HL-60/S4 treated with phorbol 12-myristate 13-acetate at 8.2 ng/mL for 4 days and 3 days (cell line): ENCODE results near the gene RCAN1.

Source experiments
- in situ Hi-C: fragments of 300-500 bp; cut with MboI; formaldehyde crosslinking; loops from 2 replicates; pipeline ENCODE4 v1.15.0; 2022; ENCODE audit warnings: low sequenced_read_pairs

RCAN1 gene

DNA sequence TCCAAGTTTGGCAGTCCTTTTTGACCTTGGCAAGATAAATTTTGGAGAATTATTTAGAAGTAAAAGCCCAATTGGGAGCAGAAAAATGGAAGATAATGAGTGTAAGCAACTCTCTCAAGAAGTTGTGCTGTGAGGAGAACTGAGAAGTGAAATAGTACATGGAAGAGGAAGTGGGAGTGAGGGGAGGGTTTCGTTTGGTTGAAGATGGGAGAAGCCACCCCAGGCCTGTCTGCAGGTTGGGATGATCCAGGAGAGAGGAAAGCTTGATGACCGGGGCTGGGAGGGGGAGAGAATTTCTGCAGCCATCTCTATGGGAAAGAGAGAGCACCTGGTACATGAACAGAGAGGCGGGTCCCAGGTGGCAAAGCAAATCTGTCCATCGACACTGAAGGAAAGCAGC lies 8.6 kb upstream of the RCAN1 start:
- in situ Hi-C loops = loop anchor here (25.0 kb wide), 1 partner anchor 711 kb away; the partner anchor contains the start of gene ATP5PO

DNA sequence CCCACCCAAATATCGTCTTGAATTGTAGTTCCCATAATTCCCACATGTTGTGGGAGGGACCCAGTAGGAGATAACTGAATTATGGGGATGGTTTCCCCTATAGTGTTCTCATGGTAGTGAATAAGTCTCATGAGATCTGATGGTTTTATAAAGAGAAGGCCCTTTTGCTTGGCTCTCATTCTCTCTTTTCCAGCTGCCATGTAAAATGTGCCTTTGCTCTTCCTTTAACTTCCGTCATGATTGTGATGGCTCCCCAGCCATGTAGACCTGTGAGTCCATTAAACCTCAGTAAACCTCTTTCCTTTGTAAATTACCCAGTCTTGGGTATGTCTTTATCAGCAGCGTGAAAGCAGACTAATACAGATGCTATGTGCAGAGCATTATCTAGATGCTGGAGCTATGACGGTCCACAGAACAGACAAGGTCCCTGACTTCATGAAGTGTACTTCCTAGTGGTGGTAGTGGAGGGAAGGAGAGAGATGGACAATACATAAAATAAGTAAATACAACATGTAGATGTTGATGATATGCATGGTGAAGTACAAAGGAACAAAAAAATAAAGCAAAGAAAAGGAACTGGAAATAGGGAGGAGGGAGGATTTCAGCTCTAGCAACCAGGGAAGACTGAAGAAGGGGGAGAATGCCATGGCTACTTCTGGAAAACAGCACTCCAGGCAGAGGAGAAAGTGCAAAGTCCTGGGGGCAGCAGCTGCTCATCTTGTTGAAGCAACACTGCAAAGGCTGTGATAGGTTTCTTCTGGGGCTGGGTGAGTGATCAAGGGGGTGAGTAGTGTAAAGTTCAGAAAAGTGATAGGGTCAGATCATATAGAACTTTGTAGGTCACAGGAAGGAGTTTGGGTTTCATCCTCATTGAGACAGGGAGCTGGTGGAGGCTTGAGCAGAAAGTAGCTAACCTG lies 6.8 kb upstream of the RCAN1 start:
- in situ Hi-C loops = loop anchor here (25.0 kb wide), 1 partner anchor 709 kb away; the partner anchor contains the start of gene ATP5PO

DNA sequence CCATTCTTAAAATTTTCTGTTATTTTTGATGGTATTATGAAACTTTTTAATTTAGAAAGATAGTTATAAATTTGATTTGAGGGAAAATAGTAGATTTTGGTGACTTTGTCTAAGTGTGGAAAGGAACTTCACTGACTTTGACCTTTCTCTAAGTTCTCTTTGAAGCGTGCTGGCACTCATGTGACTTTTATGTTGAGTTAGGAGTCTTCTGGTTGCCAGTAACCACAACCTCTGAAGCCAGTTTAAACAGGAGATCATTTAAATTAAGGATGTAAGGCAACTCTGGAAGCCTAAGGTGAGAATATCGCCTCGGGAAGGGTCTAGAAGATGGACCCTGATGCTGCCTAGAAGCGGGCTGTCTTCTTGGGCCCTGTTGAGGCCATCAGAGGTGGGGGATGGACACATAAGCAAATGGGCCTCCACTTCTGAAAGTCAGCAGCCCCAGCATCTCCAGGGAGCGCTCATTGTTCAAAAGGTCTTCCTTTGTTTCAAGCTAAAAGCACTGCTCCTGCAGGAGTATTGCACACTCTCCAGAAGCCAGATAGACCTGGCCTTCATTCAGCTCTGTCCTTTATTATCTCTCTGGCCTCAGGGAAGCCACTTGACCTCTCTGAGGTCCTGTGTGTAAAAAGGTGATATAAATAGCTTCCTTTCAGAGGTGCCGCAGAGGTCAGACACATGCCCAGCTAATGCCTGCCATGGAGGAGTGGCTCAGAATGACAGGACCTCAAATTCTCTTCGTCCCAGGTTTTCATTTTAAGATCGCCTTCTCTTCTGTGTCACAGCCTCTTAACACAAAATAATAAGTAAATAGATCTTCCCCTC lies 5.1 kb upstream of the RCAN1 start:
- in situ Hi-C loops = loop anchor here (25.0 kb wide), 1 partner anchor 708 kb away; the partner anchor contains the start of gene ATP5PO

DNA sequence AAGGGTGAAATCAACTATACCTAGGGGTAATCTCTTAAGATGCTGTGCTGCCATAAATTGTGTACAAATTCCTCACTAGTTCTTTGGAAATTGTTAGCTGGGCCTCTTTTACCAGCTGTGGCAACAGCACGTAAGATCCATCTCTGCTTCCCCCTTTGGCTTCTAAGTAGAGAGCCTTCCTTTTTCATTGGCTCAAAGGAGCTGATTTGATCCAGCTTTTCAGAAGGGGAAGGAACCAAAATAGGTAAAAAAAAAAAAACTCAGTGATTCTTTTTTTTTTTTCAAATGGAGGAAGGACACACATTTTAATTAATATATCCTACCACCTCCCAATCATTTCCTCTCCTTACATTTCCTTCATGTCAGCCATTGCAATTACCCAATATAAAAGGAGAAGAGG lies 4.0 kb upstream of the RCAN1 start:
- in situ Hi-C loops = loop anchor here (25.0 kb wide), 1 partner anchor 707 kb away; the partner anchor contains the start of gene ATP5PO

DNA sequence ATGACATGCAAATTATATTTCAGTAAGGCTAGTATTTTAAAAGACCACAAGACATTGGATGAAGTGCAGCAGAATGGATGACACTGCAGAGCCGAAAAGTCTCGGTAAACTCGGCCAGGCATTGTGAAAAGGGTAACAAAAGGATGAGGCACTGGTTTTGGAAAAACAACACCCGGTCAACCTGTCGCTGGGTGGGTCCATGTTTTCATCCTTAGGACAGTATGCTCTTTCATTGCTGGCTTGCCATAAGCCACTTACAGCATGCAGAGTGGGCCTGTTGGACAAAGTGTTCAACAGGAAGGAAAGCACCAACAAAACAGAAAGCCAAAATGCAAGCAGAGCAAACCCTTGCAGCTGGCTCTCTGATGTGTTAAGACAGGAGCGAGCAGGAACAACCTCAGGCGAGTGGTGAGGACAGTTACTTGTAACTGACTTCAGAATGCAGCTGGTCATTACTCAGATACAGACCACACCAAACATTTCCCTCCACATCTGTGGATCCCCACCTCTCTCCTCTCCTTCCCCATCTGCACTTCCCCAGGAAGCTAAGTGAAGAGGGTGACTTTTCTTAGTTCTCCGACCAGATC lies 2.9 kb upstream of the RCAN1 start:
- in situ Hi-C loops = loop anchor here (25.0 kb wide), 1 partner anchor 706 kb away; the partner anchor contains the start of gene ATP5PO

DNA sequence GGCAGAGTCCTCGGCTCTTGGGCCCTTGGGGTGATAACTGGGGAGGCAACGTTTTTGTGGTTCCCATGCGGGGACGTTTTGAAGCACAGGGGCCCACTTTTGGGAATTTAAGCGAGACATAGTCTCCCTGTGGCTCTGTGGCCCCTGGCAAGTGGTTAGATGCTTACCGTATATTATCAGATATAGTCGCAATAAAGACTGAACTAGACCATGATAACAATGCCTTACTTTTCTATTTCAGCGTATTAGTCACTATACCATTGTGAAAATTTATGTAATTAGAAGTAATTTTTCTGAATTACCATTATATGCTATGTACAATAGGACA lies 538 bp upstream of the RCAN1 start:
- in situ Hi-C loops = loop anchor here (25.0 kb wide), 1 partner anchor 703 kb away; the partner anchor contains the start of gene ATP5PO

DNA sequence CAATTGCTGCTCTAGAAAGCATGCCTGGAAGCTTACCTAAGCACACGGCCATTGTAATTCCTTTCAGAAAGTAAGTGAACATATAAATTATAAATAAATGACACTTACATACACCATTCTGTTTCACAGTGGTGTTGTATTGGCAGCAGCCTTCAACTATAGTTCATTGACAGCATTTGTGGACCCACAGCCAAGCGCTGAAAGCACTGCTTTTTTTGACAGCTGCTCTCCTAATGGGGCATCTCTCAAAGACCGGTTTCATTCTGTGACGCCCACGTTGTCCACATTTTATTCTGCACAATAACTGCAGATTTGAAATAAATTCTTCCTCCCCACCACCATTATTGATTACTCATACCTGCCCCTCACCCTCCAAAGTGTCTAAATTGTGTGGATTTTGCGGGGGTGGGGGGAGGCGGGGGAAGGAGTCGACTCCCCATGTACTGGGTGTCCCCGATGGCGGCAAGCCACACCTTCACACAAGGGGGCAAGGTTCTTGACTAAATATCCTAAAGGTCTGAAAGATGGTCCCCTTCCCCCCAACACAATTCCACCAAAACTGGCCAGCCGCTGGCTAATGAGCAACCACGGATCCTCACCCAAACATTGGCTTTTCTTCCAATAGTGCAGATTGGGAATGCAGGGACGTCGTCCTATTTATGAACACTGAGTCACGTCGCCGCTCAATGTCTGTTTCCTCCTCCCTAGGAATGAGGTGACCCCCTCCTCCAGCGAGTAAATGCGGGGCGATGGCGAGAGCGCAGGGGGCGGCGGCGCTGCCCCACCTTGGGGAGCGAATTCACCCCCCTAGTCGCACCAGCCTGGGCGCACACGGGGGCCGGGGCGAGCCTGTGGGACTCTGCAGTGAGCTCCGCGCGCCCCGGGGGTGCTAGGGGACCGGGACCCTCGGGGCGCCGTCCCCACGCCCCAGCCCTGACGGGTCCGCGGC lies 960 bp downstream of the RCAN1 start:
- in situ Hi-C loops = loop anchor here (25.0 kb wide), 1 partner anchor 702 kb away; the partner anchor contains the start of gene ATP5PO

DNA sequence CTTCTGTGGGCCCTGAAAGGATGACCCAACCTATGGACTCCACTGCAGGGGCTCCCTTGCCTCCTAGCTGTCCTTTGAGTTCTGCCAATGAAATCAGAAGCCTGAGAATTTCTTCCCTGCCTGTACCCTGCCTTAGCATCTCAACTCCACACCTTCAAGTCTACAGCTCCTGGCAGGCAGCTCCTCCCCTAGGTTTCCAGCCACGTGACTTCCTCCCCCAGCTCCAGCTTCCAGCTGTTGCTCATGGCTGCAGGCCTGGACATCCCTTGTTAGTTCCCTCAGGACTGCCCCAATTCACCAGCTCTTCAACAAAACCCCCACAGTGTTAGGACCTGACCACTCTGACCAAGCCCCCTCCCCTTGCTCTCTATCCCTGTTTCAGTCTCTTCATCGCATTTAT lies 2.4 kb downstream of the RCAN1 start:
- in situ Hi-C loops = loop anchor here (25.0 kb wide), 1 partner anchor 700 kb away; the partner anchor contains the start of gene ATP5PO

DNA sequence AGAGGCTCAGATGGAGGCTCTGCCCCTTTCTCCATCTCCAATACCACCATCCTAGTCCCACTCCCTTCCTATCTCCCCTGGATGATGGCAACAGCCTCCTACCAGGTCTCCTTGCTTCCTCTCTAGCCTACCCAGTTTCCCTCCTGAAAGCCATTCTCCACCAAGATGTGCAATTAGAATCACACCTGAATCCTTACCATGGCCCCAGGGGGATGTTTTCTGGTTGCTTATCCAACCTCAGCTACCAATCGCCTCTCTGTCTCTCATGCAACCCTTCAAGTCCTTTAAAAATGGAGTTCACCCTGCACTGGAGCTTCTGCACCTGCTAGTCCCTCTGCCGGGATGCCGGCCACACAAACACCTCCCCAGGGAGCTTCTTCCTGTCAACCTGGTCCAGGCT lies 2.9 kb downstream of the RCAN1 start:
- in situ Hi-C loops = loop anchor here (25.0 kb wide), 1 partner anchor 700 kb away; the partner anchor contains the start of gene ATP5PO

DNA sequence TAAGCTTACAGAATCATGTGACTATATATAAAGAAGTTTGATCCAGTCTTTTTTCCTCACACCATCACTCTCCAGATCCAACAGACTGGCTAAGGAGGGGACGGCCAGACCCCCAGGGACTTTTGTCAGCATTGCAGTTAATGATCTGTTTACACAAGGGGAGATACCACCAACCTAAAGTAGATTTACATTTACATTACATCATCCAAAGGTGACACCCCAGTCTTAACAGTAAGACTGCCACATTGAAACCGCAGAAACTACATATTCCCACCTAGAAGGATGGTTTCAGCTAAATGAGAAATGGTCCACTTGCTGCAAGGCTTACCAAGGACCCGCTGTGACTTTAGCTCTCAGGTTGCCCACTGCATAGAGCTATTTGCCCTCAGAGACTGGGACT lies 3.4 kb downstream of the RCAN1 start:
- in situ Hi-C loops = loop anchor here (25.0 kb wide), 1 partner anchor 699 kb away; the partner anchor contains the start of gene ATP5PO

DNA sequence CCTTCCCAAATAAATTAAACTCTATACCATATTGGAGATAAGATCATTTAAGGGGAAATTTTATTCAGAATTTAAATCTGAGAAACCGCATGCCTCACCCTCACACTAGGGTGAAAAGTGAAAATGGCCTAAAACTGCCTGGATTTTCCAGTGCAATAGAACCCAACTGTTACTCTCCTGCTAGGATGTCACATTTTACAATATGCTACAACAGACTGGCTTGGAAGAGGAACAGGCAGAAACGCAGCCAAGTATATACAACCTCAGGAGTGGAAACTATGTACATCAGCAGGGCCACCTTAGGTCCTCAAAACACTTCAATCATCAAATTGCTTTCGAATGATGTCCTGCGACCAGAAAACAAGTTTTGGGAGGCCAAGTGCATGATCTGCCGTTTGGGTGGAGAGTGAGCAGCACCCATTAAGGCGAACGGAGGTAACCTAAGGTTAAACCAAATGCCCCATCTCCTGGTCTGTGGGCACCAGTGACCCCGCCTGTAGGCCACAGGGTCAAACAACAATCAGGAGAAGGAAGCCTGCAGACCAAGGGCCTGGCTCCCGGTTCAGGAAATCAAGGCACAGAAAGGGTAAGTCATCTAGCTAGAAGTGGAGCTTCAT lies 4.9 kb downstream of the RCAN1 start:
- in situ Hi-C loops = loop anchor here (25.0 kb wide), 1 partner anchor 698 kb away; the partner anchor contains the start of gene ATP5PO

DNA sequence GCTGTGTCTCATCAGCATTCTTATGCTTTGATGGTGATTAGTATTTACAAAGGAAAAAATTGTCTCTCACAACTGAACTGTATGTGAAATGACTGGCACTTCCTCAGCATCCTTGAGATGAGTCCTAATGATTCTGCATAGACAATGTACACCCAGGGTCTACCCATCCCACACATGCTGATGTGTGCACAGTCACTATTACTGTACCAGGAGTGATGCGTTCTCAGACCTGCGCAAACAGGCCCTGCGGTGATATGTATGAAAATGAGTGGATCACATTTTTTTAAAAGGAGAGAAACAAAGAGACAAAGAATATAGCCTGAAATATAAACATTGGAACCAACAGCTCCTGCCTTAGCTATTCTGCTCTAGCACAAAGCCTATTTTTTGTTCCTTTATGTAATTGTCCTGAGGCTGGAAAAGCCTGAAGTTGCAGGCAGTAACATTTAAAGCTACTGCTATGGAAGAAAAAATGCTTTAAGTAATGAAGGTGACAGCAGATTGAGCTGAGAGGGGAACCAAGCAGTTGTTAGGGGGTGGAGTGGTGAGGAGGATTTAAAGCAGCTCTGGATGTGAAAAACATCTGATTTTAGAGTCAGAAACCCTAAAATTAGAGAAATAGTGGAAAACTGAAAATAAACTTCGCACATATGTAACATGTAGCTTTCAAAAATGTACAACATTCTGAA lies 5.5 kb downstream of the RCAN1 start:
- in situ Hi-C loops = loop anchor here (25.0 kb wide), 1 partner anchor 697 kb away; the partner anchor contains the start of gene ATP5PO

DNA sequence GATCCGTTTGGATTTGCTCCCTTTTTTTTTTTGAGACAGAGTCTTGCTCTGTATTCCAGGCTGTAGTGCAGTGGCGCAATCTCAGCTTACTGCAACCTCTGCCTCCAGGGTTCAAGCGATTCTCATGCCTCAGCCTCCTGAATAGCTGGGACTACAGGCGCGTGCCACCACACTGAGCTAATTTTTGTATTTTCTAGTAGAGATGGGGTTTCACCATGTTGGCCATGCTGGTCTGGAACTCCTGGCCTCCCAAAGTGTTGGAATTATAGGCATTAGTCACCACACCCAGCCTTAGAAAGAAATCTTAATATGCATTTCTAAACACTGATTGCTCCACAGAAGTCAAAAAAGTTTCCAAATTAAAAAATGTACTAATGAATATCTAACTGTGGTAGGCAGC lies 7.5 kb downstream of the RCAN1 start:
- in situ Hi-C loops = loop anchor here (25.0 kb wide), 1 partner anchor 695 kb away; the partner anchor contains the start of gene ATP5PO

DNA sequence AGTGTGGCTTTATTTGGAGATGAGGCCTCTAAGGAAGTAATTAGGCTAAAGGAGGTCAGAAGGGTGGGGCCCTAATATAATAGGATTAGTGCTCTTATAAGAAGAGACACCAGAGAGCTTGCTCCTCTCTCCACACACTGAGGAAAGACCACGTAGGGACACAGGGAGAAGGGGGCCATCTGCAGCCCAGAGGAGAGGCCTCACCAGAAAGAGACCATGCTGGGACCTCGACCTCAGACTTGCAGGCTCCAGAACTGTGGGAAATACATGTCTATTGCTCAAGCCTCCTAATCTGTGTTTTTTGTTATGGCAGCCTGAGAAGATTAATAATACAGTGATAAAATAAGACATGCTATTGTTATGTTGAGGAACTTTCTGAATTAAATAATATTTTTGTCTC lies 8.3 kb downstream of the RCAN1 start:
- in situ Hi-C loops = loop anchor here (25.0 kb wide), 1 partner anchor 694 kb away; the partner anchor contains the start of gene ATP5PO

DNA sequence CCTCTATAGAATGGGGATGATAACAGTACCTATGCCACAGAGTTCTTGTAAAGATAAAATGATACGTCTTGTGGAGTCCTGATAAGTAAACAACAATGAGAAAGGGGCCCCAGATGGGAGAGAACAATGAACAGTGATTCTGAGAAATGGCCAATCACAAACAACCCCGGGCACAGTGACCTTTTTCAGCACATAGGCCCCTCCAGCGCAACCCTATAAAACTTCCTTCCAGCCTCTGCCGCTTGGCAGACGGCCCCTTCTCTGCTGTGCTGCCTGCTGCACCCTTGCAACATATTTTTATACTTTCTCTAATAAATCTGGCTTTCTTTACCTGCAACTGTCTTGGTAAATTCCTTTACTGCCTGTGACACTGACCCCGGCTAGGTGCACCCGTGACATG lies 8.9 kb downstream of the RCAN1 start:
- in situ Hi-C loops = loop anchor here (25.0 kb wide), 1 partner anchor 694 kb away; the partner anchor contains the start of gene ATP5PO

DNA sequence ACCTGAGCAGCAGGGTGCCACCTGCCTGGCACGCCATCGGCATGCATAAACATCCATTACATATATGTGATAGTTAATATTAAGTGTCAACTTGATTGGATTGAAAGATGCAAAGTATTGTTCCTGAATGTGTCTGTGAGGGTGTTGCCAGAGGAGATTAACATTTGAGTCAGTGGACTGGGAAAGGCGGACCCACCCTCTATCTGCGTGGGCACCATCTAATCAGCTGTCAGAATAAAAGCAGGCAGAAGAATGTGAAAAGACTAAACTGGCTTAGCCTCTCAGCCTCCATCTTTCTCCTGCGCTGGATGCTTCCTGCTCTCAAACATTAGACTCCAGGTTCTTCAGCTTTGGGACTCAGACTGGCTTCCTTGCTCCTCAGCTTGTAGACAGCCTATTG lies 10.0 kb downstream of the RCAN1 start:
- in situ Hi-C loops = loop anchor here (25.0 kb wide), 1 partner anchor 693 kb away; the partner anchor contains the start of gene ATP5PO

DNA sequence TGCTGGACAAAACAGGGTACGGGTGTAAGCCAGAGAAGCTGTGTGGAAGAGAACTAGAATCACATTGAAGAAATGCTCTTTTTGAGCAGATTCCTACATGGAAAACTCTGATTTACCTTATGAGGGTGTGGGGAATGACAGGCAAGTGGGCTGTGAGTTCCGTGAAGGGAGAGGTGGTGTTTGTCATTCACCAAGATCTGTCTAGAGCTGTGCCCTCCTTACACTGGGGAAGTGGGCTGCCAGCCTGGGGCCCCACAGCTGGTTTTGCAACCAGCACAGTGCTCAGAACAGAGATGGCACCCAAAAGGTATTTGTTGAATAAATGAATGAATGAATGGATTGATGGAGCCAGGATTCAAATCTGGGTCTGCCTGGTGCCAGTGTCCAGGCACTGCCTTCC lies 10.4 kb downstream of the RCAN1 start:
- in situ Hi-C loops = loop anchor here (25.0 kb wide), 1 partner anchor 692 kb away; the partner anchor contains the start of gene ATP5PO

DNA sequence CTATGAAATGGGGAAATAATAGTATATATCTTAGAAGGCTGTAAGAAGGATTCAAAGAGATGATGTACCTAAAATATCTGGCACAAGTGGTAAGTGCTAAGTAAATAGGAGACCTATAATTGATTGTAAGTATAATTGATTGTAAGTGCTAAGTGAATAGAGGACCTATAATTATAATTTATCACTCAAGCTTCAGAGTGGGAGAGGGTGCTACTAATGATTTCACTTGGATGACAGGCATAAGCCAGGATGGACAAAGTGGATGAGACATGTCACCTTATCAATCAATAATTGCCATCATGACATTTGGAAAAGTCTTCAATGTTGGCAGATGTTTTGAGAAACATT lies 11.2 kb downstream of the RCAN1 start:
- in situ Hi-C loops = loop anchor here (25.0 kb wide), 1 partner anchor 691 kb away; the partner anchor contains the start of gene ATP5PO
